HG03097 (cell line): ENCODE data around the gene CCL15.
"Not testable (repeated sequence)": the region's sequence is repeated elsewhere in the genome, so short reads cannot be mapped to it uniquely, and the experiment has no call there.

Experiments used
- ATAC-seq: cut with Tn5 transposase; IDR thresholded peaks from one replicate; pipeline ENCODE4 v1.9.1; 2021; ENCODE audit not compliant: unreplicated experiment, low FRiP score

Gene CCL15

GRCh38 chr17:35998018-35998545 lies 3.3 kb downstream of the CCL15 start:
- ATAC-seq = no peak

GRCh38 chr17:35995346-35995745 lies 6.0 kb downstream of the CCL15 start:
- not testable (repeated sequence) for ATAC-seq

GRCh38 chr17:35991075-35991474 lies 10.3 kb downstream of the CCL15 start:
- no peak for ATAC-seq

- no peak for ATAC-seq
Observed at GRCh38 chr17:35988164-35988563, 13.2 kb downstream of the CCL15 start.

- ATAC-seq = no peak
Observed at GRCh38 chr17:35986643-35987042, 14.7 kb downstream of the CCL15 start, which contains the start of gene CCL14. TSS of gene CCL14 (minus strand) at chr17:35986729. CDS start at chr17:35986649, 80 bp downstream.

- no peak for ATAC-seq
Observed at GRCh38 chr17:35984140-35984539, 17.2 kb downstream of the CCL15 start.

GRCh38 chr17:35982409-35983191 lies 18.8 kb downstream of the CCL15 start:
- no peak for ATAC-seq

GRCh38 chr17:35981908-35982330 lies 19.4 kb downstream of the CCL15 start:
- ATAC-seq = no peak

- ATAC-seq = no peak
Observed at GRCh38 chr17:35981246-35981645, 20.1 kb downstream of the CCL15 start, which contains the start of gene CCL16. TSS of gene CCL16 (minus strand) at chr17:35981497. CDS start at chr17:35981420, 77 bp downstream.

GRCh38 chr17:35978346-35978745 lies 23.0 kb downstream of the CCL15 start:
- ATAC-seq = no peak

GRCh38 chr17:35977509-35977908 lies 23.8 kb downstream of the CCL15 start:
- ATAC-seq = no peak

GRCh38 chr17:35973333-35974260 lies 27.8 kb downstream of the CCL15 start:
- no peak for ATAC-seq

GRCh38 chr17:35972945-35973332 lies 28.4 kb downstream of the CCL15 start:
- no peak for ATAC-seq

- ATAC-seq = no peak
Observed at GRCh38 chr17:35972535-35972934, 28.8 kb downstream of the CCL15 start.

- no peak for ATAC-seq
Observed at GRCh38 chr17:35972066-35972465, 29.3 kb downstream of the CCL15 start.

GRCh38 chr17:35969558-35970380 lies 31.6 kb downstream of the CCL15 start:
- ATAC-seq = no peak

GRCh38 chr17:35968520-35969054 lies 32.8 kb downstream of the CCL15 start:
- ATAC-seq = no peak

GRCh38 chr17:35965272-35965671 lies 36.1 kb downstream of the CCL15 start:
- no peak for ATAC-seq

- ATAC-seq = no peak
Observed at GRCh38 chr17:35963663-35964062, 37.7 kb downstream of the CCL15 start.

GRCh38 chr17:35953720-35954119 lies 47.6 kb downstream of the CCL15 start:
- no peak for ATAC-seq
